HepG2 (cell line): Measurements from ENCODE around the gene DLL4. TPM values are rescaled to one million over a fixed set of nuclear protein-coding genes. Genes with fewer than 3 reads are reported as not detected.
A peak's percentile ranks its signal among the peaks of the same experiment; 100 is the strongest.

ENCODE experiments used
- CEBPB ChIP-seq: IDR thresholded peaks from 2 replicates; pipeline ENCODE4 v1.6.1; 2011; ENCODE audit warnings: low read depth, low read length, improper control_type of control experiment, borderline replicate concordance
- FOXC1 ChIP-seq: sonication (generic); formaldehyde crosslinking; IDR thresholded peaks from 2 replicates; pipeline ENCODE4 v1.8.0; 2022; ENCODE audit warnings: mild to moderate bottlenecking, missing genetic modification reagents, borderline replicate concordance
- HNRNPUL1 ChIP-seq: fragments of 200-400 bp; formaldehyde crosslinking; IDR thresholded peaks from 2 replicates; pipeline ENCODE4 v1.6.1; 2017; ENCODE audit warnings: low read depth, mild to moderate bottlenecking, low read length, moderate library complexity
- HOXA7 ChIP-seq: sonication (generic); formaldehyde crosslinking; IDR thresholded peaks from 2 replicates; pipeline ENCODE4 v1.8.1; 2022; ENCODE audit warnings: mild to moderate bottlenecking, missing genetic modification reagents, moderate library complexity
- MIER2 ChIP-seq: IDR thresholded peaks from 2 replicates; pipeline ENCODE4 v1.6.1; 2016; ENCODE audit warnings: missing biosample characterization, missing genetic modification reagents
- MZF1 ChIP-seq: sonication (generic); formaldehyde crosslinking; IDR thresholded peaks from 2 replicates; pipeline ENCODE4 v1.8.1; 2023; ENCODE audit warnings: mild to moderate bottlenecking, missing genetic modification reagents, borderline replicate concordance
- NCOA5 ChIP-seq: sonication (generic); formaldehyde crosslinking; IDR thresholded peaks from 2 replicates; pipeline ENCODE4 v1.4.0; 2020; ENCODE audit warnings: missing genetic modification reagents
- PHF20 ChIP-seq: sonication (generic); formaldehyde crosslinking; IDR thresholded peaks from 2 replicates; pipeline ENCODE4 v1.5.0; 2020; ENCODE audit warnings: mild to moderate bottlenecking, missing genetic modification reagents
- SIN3B ChIP-seq: fragments of 150-350 bp; IDR thresholded peaks from 2 replicates; pipeline ENCODE4 v1.6.1; 2014; ENCODE audit warnings: low read length
- SUZ12 ChIP-seq: fragments of 150-350 bp; IDR thresholded peaks from 2 replicates; pipeline ENCODE4 v1.6.1; 2014; ENCODE audit warnings: low read depth, low read length
- TEAD2 ChIP-seq: sonication (generic); formaldehyde crosslinking; IDR thresholded peaks from 2 replicates; pipeline ENCODE4 v1.9.0; 2021; ENCODE audit warnings: missing genetic modification reagents
- ZNF251 ChIP-seq: sonication (generic); formaldehyde crosslinking; IDR thresholded peaks from 2 replicates; pipeline ENCODE4 v1.9.0; 2021; ENCODE audit warnings: mild to moderate bottlenecking, missing genetic modification reagents
- ZNF451 ChIP-seq: sonication (generic); formaldehyde crosslinking; IDR thresholded peaks from 2 replicates; pipeline ENCODE4 v1.5.0; 2020; ENCODE audit warnings: mild to moderate bottlenecking, missing genetic modification reagents
- ZNF530 ChIP-seq: sonication (generic); formaldehyde crosslinking; IDR thresholded peaks from 2 replicates; pipeline ENCODE4 v1.5.0; 2020; ENCODE audit warnings: low read depth, mild to moderate bottlenecking, missing genetic modification reagents
- ZNF546 ChIP-seq: sonication (generic); formaldehyde crosslinking; conservative IDR thresholded peaks from 2 replicates; pipeline ENCODE4 v1.8.1; 2023; ENCODE audit warnings: mild to moderate bottlenecking, missing genetic modification reagents
- ZNF720 ChIP-seq: sonication (generic); formaldehyde crosslinking; IDR thresholded peaks from 2 replicates; pipeline ENCODE4 v1.4.0; 2020; ENCODE audit warnings: missing genetic modification reagents
- ZNF749 ChIP-seq: sonication (generic); formaldehyde crosslinking; IDR thresholded peaks from 2 replicates; pipeline ENCODE4 v1.8.0; 2022; ENCODE audit warnings: mild to moderate bottlenecking, missing genetic modification reagents, moderate library complexity, borderline replicate concordance
- ZNF788 ChIP-seq: sonication (generic); formaldehyde crosslinking; IDR thresholded peaks from 2 replicates; pipeline ENCODE4 v1.5.0; 2020; ENCODE audit warnings: mild to moderate bottlenecking, missing genetic modification reagents, borderline replicate concordance
- polyA plus RNA-seq, 8 experiments: library from polyadenylated mRNA; depleted of rRNA in 3 of 8; stranded (reverse) in 7 of 8; unstranded in 1 of 8; fragments of >200 nt; fragmentation: Illumina TruSeq in 4 of 8; extraction: Trizol in 4 of 8; gene quantifications; 2 replicates each; pipeline versions ENCODE4 v1.2.1 to v1.2.3, GENCODE V29; 2011 to 2016; ENCODE audit warnings: low read depth in 4 of 8, missing spikeins in 1 of 8, mixed read lengths in 1 of 8; ENCODE audit not compliant: insufficient read depth in 1 of 8
- total RNA-seq, 5 experiments: library from RNA; depleted of rRNA; stranded (reverse); fragments of >200 nt; fragmentation: Illumina TruSeq; extraction: Trizol; gene quantifications; 2 replicates each; pipeline ENCODE4 v1.2.3, GENCODE V29; 2016; ENCODE audit warnings: low read depth in 1 of 5
- TF ChIP-seq, protein P1 (sequence below): sonication (generic); formaldehyde crosslinking; IDR thresholded peaks from 2 replicates; pipeline ENCODE4 v1.9.0; 2022; ENCODE audit warnings: missing genetic modification reagents, mild to moderate bottlenecking, borderline replicate concordance
- TF ChIP-seq, protein P2 (sequence below): sonication (generic); formaldehyde crosslinking; IDR thresholded peaks from 2 replicates; pipeline ENCODE4 v1.5.1; 2020; ENCODE audit warnings: mild to moderate bottlenecking, missing genetic modification reagents, moderate library complexity
- TF ChIP-seq, protein P3 (sequence below): sonication (generic); formaldehyde crosslinking; IDR thresholded peaks from 2 replicates; pipeline ENCODE4 v1.8.1; 2023; ENCODE audit warnings: mild to moderate bottlenecking, missing genetic modification reagents
- TF ChIP-seq, protein P4 (sequence below): IDR thresholded peaks from 2 replicates; pipeline ENCODE4 v1.6.1; 2012; ENCODE audit warnings: inconsistent platforms

DLL4 gene
- total and polyA plus RNA-seq, 2 of the 13 experiments (the other 11 are each of a cell fraction or from before 2014, with no cell fraction given) = 0.20 to 0.25 TPM

DNA sequence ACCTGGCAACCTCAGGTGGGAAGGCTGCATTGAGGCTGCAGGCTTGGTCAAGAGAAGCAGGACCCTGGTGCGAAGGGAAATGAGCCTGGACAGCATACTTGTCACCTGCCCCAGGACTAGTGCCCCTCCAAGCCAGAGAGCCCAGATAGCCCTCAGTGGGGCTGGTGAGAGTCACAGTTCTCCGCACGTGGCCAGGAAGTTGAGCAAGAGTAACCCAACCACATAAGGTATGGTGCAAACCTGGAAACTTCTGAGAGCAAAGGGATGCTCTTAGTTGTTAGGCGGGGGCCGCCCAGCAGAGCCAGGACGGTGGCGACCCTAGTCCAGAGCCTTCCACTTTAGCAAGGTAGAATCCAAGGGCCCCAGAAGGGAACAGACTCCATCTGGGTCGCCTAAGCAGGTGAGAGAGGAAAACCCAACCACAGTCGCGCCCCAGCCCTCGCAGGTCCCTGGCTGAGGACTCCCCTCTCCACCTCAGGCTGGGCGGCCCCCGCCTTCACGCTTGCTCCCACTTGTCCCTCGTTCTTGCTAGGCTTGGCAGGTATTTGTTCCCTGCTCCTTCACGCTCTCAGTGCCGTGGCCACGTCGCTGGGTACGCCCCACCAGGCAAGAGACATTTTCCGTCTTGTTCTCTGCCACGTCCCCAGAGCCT, 36.0 kb upstream of the DLL4 start (continued):
- TF ChIP-seq, protein P1, sequence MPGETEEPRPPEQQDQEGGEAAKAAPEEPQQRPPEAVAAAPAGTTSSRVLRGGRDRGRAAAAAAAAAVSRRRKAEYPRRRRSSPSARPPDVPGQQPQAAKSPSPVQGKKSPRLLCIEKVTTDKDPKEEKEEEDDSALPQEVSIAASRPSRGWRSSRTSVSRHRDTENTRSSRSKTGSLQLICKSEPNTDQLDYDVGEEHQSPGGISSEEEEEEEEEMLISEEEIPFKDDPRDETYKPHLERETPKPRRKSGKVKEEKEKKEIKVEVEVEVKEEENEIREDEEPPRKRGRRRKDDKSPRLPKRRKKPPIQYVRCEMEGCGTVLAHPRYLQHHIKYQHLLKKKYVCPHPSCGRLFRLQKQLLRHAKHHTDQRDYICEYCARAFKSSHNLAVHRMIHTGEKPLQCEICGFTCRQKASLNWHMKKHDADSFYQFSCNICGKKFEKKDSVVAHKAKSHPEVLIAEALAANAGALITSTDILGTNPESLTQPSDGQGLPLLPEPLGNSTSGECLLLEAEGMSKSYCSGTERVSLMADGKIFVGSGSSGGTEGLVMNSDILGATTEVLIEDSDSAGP (CRISPR knock-in tag) = no peak
- TF ChIP-seq ZNF251 (CRISPR knock-in tag) = no peak
- TF ChIP-seq MIER2 = no peak
- no peak for TF ChIP-seq HOXA7
- TF ChIP-seq SIN3B = no peak
- no peak for TF ChIP-seq ZNF720 (CRISPR knock-in tag)
- TF ChIP-seq ZNF530 (CRISPR knock-in tag) = no peak
- TF ChIP-seq SUZ12 = no peak
- no peak for TF ChIP-seq ZNF546 (CRISPR knock-in tag)
- TF ChIP-seq, protein P2, sequence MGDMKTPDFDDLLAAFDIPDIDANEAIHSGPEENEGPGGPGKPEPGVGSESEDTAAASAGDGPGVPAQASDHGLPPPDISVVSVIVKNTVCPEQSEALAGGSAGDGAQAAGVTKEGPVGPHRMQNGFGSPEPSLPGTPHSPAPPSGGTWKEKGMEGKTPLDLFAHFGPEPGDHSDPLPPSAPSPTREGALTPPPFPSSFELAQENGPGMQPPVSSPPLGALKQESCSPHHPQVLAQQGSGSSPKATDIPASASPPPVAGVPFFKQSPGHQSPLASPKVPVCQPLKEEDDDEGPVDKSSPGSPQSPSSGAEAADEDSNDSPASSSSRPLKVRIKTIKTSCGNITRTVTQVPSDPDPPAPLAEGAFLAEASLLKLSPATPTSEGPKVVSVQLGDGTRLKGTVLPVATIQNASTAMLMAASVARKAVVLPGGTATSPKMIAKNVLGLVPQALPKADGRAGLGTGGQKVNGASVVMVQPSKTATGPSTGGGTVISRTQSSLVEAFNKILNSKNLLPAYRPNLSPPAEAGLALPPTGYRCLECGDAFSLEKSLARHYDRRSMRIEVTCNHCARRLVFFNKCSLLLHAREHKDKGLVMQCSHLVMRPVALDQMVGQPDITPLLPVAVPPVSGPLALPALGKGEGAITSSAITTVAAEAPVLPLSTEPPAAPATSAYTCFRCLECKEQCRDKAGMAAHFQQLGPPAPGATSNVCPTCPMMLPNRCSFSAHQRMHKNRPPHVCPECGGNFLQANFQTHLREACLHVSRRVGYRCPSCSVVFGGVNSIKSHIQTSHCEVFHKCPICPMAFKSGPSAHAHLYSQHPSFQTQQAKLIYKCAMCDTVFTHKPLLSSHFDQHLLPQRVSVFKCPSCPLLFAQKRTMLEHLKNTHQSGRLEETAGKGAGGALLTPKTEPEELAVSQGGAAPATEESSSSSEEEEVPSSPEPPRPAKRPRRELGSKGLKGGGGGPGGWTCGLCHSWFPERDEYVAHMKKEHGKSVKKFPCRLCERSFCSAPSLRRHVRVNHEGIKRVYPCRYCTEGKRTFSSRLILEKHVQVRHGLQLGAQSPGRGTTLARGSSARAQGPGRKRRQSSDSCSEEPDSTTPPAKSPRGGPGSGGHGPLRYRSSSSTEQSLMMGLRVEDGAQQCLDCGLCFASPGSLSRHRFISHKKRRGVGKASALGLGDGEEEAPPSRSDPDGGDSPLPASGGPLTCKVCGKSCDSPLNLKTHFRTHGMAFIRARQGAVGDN (CRISPR knock-in tag) = peak; percentile 32
- TF ChIP-seq, protein P3, sequence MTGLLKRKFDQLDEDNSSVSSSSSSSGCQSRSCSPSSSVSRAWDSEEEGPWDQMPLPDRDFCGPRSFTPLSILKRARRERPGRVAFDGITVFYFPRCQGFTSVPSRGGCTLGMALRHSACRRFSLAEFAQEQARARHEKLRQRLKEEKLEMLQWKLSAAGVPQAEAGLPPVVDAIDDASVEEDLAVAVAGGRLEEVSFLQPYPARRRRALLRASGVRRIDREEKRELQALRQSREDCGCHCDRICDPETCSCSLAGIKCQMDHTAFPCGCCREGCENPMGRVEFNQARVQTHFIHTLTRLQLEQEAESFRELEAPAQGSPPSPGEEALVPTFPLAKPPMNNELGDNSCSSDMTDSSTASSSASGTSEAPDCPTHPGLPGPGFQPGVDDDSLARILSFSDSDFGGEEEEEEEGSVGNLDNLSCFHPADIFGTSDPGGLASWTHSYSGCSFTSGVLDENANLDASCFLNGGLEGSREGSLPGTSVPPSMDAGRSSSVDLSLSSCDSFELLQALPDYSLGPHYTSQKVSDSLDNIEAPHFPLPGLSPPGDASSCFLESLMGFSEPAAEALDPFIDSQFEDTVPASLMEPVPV = no peak
- no peak for TF ChIP-seq ZNF451 (CRISPR knock-in tag)
- no peak for TF ChIP-seq MZF1 (CRISPR knock-in tag)
- TF ChIP-seq HNRNPUL1 = no peak
- TF ChIP-seq PHF20 (CRISPR knock-in tag) = no peak
- TF ChIP-seq TEAD2 (CRISPR knock-in tag) = no peak
- peak; percentile 30; the same call in 1 of the 2 replicates for TF ChIP-seq CEBPB
- no peak for TF ChIP-seq ZNF788 (CRISPR knock-in tag)
- TF ChIP-seq, protein P4, sequence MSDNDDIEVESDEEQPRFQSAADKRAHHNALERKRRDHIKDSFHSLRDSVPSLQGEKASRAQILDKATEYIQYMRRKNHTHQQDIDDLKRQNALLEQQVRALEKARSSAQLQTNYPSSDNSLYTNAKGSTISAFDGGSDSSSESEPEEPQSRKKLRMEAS = peak; percentile 33; the same call in 1 of the 2 replicates
- TF ChIP-seq FOXC1 (CRISPR knock-in tag) = 0 out of 2 replicates have a peak, but pooled peaks have one; percentile 8
- TF ChIP-seq ZNF749 (CRISPR knock-in tag) = no peak
- no peak for TF ChIP-seq NCOA5 (CRISPR knock-in tag)
